Measurements from ENCODE around the gene AFTPH. TPM values are rescaled to one million over a fixed set of nuclear protein-coding genes. Genes with fewer than 3 reads are reported as not detected.

The AFTPH gene
- total RNA-seq, 1 experiment from 2014 or later, result 14.9 TPM

DNA sequence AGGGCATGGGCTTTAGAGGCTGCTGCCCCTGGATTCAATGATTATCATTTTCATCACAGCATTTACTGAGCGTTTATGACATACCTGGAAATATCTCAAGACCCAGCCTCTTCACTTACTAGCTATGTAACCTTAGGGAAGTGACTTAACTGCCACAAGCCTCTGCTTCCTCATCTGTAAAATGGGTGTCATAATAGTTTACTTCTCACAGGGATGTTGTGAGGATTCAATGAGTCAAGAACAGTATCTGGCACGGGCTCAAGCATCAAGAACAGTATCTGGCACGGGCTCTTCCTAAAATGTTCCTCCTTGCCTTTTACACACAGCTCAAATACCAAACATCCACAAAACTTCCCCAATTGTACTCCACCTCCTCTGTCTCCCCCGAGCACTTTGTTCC lies 38.8 kb upstream of the AFTPH start:
- no peak for ATAC-seq
- ChIA-PET CTCF (interaction anchor here (1.0 to 1.8 kb wide), 6 partner anchors 8 to 388 kb away, joined by 3 to 16 read pairs (median 3); no protein-coding TSS in a partner anchor), POLR2A (no interaction called here)
- TF ChIP-seq TCF7 (CRISPR knock-in tag; IDR thresholded peaks at IDR 0.05; ENCODE audit: low read depth), result no peak
- TF ChIP-seq, protein P1, sequence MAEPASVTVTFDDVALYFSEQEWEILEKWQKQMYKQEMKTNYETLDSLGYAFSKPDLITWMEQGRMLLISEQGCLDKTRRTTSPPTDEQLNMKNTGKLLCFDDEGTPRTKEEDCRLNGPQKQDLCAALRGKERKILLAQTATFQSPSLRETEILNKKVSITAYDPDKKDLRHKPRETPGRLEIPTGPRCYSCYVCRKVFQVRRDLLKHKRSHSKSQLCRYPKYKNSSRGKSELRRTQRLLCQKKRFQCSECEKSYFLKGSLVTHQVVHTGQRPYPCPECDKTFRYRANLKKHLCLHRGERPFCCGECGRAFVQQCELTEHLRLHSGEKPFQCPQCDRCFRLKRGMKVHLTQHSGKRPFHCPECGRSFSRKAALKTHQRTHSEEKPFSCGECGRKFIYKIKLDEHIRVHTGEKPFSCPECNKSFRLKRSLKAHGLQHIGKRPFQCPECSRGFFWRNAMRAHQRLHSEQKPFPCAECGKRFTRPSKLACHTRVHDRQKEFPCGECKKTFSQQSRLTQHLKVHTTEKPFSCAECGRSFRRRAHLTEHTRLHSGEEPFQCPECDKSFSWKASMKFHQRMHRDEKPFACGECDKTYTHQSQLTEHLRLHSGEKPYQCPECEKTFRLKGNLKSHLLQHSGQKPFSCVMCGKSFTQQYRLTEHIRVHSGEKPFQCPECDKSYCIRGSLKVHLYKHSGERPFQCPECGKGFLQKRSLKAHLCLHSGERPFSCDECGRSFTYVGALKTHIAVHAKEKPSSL (CRISPR knock-in tag; conservative IDR thresholded peaks at IDR 0.05), result no peak
- TF ChIP-seq, protein P2, sequence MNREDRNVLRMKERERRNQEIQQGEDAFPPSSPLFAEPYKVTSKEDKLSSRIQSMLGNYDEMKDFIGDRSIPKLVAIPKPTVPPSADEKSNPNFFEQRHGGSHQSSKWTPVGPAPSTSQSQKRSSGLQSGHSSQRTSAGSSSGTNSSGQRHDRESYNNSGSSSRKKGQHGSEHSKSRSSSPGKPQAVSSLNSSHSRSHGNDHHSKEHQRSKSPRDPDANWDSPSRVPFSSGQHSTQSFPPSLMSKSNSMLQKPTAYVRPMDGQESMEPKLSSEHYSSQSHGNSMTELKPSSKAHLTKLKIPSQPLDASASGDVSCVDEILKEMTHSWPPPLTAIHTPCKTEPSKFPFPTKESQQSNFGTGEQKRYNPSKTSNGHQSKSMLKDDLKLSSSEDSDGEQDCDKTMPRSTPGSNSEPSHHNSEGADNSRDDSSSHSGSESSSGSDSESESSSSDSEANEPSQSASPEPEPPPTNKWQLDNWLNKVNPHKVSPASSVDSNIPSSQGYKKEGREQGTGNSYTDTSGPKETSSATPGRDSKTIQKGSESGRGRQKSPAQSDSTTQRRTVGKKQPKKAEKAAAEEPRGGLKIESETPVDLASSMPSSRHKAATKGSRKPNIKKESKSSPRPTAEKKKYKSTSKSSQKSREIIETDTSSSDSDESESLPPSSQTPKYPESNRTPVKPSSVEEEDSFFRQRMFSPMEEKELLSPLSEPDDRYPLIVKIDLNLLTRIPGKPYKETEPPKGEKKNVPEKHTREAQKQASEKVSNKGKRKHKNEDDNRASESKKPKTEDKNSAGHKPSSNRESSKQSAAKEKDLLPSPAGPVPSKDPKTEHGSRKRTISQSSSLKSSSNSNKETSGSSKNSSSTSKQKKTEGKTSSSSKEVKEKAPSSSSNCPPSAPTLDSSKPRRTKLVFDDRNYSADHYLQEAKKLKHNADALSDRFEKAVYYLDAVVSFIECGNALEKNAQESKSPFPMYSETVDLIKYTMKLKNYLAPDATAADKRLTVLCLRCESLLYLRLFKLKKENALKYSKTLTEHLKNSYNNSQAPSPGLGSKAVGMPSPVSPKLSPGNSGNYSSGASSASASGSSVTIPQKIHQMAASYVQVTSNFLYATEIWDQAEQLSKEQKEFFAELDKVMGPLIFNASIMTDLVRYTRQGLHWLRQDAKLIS (CRISPR knock-in tag; IDR thresholded peaks at IDR 0.05; ENCODE audit: borderline replicate concordance), result no peak
- no peak for TF ChIP-seq PRRX2 (CRISPR knock-in tag; IDR thresholded peaks at IDR 0.05)
- TF ChIP-seq ETV6 (CRISPR knock-in tag; IDR thresholded peaks at IDR 0.05), result no peak
- TF ChIP-seq SP1 (CRISPR knock-in tag; conservative IDR thresholded peaks at IDR 0.05), result no peak
- TF ChIP-seq ESRRA (CRISPR knock-in tag; IDR thresholded peaks at IDR 0.05; ENCODE audit: borderline replicate concordance), result no peak
- TF ChIP-seq TEAD4 (CRISPR knock-in tag; IDR thresholded peaks at IDR 0.05), result no peak
- TF ChIP-seq, protein P3, sequence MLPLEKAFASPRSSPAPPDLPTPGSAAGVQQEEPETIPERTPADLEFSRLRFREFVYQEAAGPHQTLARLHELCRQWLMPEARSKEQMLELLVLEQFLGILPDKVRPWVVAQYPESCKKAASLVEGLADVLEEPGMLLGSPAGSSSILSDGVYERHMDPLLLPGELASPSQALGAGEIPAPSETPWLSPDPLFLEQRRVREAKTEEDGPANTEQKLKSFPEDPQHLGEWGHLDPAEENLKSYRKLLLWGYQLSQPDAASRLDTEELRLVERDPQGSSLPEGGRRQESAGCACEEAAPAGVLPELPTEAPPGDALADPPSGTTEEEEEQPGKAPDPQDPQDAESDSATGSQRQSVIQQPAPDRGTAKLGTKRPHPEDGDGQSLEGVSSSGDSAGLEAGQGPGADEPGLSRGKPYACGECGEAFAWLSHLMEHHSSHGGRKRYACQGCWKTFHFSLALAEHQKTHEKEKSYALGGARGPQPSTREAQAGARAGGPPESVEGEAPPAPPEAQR (CRISPR knock-in tag; IDR thresholded peaks at IDR 0.05), result no peak
- TF ChIP-seq CREM (CRISPR knock-in tag; IDR thresholded peaks at IDR 0.05), result no peak
- TF ChIP-seq, protein P4, sequence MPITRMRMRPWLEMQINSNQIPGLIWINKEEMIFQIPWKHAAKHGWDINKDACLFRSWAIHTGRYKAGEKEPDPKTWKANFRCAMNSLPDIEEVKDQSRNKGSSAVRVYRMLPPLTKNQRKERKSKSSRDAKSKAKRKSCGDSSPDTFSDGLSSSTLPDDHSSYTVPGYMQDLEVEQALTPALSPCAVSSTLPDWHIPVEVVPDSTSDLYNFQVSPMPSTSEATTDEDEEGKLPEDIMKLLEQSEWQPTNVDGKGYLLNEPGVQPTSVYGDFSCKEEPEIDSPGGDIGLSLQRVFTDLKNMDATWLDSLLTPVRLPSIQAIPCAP (CRISPR knock-in tag; IDR thresholded peaks at IDR 0.05), result no peak
- TF ChIP-seq ZNF219 (CRISPR knock-in tag; IDR thresholded peaks at IDR 0.05; ENCODE audit: borderline replicate concordance), result no peak
- TF ChIP-seq, protein P5, sequence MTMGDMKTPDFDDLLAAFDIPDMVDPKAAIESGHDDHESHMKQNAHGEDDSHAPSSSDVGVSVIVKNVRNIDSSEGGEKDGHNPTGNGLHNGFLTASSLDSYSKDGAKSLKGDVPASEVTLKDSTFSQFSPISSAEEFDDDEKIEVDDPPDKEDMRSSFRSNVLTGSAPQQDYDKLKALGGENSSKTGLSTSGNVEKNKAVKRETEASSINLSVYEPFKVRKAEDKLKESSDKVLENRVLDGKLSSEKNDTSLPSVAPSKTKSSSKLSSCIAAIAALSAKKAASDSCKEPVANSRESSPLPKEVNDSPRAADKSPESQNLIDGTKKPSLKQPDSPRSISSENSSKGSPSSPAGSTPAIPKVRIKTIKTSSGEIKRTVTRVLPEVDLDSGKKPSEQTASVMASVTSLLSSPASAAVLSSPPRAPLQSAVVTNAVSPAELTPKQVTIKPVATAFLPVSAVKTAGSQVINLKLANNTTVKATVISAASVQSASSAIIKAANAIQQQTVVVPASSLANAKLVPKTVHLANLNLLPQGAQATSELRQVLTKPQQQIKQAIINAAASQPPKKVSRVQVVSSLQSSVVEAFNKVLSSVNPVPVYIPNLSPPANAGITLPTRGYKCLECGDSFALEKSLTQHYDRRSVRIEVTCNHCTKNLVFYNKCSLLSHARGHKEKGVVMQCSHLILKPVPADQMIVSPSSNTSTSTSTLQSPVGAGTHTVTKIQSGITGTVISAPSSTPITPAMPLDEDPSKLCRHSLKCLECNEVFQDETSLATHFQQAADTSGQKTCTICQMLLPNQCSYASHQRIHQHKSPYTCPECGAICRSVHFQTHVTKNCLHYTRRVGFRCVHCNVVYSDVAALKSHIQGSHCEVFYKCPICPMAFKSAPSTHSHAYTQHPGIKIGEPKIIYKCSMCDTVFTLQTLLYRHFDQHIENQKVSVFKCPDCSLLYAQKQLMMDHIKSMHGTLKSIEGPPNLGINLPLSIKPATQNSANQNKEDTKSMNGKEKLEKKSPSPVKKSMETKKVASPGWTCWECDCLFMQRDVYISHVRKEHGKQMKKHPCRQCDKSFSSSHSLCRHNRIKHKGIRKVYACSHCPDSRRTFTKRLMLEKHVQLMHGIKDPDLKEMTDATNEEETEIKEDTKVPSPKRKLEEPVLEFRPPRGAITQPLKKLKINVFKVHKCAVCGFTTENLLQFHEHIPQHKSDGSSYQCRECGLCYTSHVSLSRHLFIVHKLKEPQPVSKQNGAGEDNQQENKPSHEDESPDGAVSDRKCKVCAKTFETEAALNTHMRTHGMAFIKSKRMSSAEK (CRISPR knock-in tag; IDR thresholded peaks at IDR 0.05; ENCODE audit: borderline replicate concordance), result no peak
- TF ChIP-seq, protein P6, sequence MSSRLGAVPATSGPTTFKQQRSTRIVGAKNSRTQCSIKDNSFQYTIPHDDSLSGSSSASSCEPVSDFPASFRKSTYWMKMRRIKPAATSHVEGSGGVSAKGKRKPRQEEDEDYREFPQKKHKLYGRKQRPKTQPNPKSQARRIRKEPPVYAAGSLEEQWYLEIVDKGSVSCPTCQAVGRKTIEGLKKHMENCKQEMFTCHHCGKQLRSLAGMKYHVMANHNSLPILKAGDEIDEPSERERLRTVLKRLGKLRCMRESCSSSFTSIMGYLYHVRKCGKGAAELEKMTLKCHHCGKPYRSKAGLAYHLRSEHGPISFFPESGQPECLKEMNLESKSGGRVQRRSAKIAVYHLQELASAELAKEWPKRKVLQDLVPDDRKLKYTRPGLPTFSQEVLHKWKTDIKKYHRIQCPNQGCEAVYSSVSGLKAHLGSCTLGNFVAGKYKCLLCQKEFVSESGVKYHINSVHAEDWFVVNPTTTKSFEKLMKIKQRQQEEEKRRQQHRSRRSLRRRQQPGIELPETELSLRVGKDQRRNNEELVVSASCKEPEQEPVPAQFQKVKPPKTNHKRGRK (CRISPR knock-in tag; IDR thresholded peaks at IDR 0.05; ENCODE audit: borderline replicate concordance), result no peak
- TF ChIP-seq EMX1 (CRISPR knock-in tag; IDR thresholded peaks at IDR 0.05), result no peak
- Mint-ChIP-seq H3K27ac (no peak overlapping the region), H3K27me3 (ENCODE audit: low read depth) (no peaks in the 10 kb centered on the region), H3K4me3 (no peak overlapping the region), H3K9me3 (no peaks in the 10 kb centered on the region), H3K36me3 (no peaks in the 10 kb centered on the region), H3K4me1 (peaks cover 16% of the 10 kb centered on the region)
- DNase-seq (ENCODE audit: low spot score), result no peak
